Measurements from ENCODE around the gene GSX2.
"Not testable (repeated sequence)": the region's sequence is repeated elsewhere in the genome, so short reads cannot be mapped to it uniquely, and the experiment has no call there.

GSX2 gene

GRCh38 chr4:54107951-54108748, 8.2 kb downstream of the GSX2 start:
- no peak for DNase-seq

- DNase-seq = no peak
Observed at GRCh38 chr4:54109241-54110018, 9.5 kb downstream of the GSX2 start.

- DNase-seq = no peak
Observed at GRCh38 chr4:54110019-54110416, 10.1 kb downstream of the GSX2 start.

- not testable (repeated sequence) for DNase-seq
Observed at GRCh38 chr4:54113206-54113605, 13.2 kb downstream of the GSX2 start.

- not testable (repeated sequence) for DNase-seq
Observed at GRCh38 chr4:54116246-54116645, 16.3 kb downstream of the GSX2 start.

GRCh38 chr4:54118850-54119589, 19.1 kb downstream of the GSX2 start:
- no peak for DNase-seq

GRCh38 chr4:54120518-54120917, 20.6 kb downstream of the GSX2 start:
- DNase-seq = no peak

- no peak for DNase-seq
Observed at GRCh38 chr4:54127660-54128059, 27.7 kb downstream of the GSX2 start.

- not testable (repeated sequence) for DNase-seq
Observed at GRCh38 chr4:54128694-54129093, 28.7 kb downstream of the GSX2 start.

GRCh38 chr4:54139332-54139731, 39.4 kb downstream of the GSX2 start:
- DNase-seq = no peak

- no peak for DNase-seq
Observed at GRCh38 chr4:54140287-54140686, 40.3 kb downstream of the GSX2 start.

- DNase-seq = no peak
Observed at GRCh38 chr4:54144199-54144598, 44.2 kb downstream of the GSX2 start.

GRCh38 chr4:54144661-54145171, 44.8 kb downstream of the GSX2 start:
- DNase-seq = no peak

GRCh38 chr4:54146139-54146538, 46.2 kb downstream of the GSX2 start:
- no peak for DNase-seq

- no peak for DNase-seq
Observed at GRCh38 chr4:54149323-54149722, 49.4 kb downstream of the GSX2 start.
